HG02798 (cell line): Measurements from ENCODE around the gene PLCZ1.
"Not testable (repeated sequence)": the region's sequence is repeated elsewhere in the genome, so short reads cannot be mapped to it uniquely, and the experiment has no call there.

Experiments
- ATAC-seq: cut with Tn5 transposase; IDR thresholded peaks from one replicate; pipeline ENCODE4 v1.9.1; 2021; ENCODE audit warnings: mild to moderate bottlenecking; ENCODE audit not compliant: unreplicated experiment, poor library complexity

PLCZ1 gene

DNA sequence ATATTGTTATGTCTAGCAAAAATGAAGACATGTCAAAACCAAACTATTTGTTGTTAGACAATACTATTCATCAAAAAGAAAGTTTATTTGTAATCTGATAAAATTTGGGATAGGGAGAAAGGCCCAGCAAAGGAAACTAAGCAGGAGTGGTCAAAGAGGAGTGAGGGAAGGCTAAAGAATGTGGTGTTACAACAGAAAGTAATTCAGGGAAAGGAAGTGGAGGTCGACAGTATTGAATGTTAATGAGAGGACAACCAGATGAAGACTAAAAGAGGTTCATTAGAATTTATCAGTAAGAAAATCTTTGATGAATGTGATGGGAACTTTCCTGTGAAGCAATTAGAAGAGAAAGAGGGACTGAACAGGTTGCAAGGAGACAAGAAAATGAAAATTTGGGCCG lies 33.9 kb downstream of the PLCZ1 start:
- ATAC-seq, result no peak

- no peak for ATAC-seq
Measured at GRCh38 chr12:18703321-18703720, 34.5 kb downstream of the PLCZ1 start.

DNA sequence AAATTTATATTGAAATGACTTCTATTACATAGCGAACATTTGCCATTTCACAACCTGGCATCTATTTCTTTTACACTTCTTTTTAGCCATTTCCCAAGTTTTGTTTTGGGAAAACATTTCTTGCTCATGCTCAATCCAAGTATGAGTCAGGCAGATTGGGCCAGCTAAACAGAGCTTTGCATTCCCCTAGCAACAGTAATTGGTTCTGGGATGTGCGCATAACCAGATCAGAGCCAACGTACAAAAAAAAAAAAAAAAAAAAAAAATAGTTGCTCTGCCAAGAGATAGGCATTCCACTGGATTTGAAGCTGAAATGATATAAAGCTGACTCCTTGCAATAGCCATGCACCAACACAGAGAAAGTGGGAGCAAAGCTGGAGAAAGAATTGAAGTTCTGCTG lies 37.5 kb downstream of the PLCZ1 start:
- ATAC-seq, result no peak

- no peak for ATAC-seq
Measured at GRCh38 chr12:18696971-18697602, 40.7 kb downstream of the PLCZ1 start.

DNA sequence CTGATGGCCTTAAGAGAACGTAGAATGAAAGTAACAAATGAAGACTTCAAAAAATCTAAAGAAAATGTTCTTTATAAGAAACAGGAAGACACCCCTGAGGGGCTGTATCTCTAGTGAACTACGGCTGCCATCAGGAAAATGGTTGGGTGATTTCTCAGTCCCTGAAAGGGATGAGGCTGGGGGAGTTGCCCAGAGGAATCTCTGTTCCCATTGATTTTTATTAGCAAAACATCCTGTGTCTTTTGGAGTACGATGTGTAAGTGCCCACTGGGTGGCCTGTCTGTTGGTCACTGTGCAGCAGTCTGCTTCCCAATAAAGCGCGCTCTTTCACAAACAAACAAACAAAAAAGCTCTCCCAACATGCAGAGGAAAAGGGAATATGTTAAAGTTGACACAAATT lies 43.8 kb downstream of the PLCZ1 start:
- not testable (repeated sequence) for ATAC-seq

- ATAC-seq, result no peak
Measured at GRCh38 chr12:18690653-18691052, 47.2 kb downstream of the PLCZ1 start.

GRCh38 chr12:18689771-18690170 lies 48.0 kb downstream of the PLCZ1 start:
- ATAC-seq, result no peak

DNA sequence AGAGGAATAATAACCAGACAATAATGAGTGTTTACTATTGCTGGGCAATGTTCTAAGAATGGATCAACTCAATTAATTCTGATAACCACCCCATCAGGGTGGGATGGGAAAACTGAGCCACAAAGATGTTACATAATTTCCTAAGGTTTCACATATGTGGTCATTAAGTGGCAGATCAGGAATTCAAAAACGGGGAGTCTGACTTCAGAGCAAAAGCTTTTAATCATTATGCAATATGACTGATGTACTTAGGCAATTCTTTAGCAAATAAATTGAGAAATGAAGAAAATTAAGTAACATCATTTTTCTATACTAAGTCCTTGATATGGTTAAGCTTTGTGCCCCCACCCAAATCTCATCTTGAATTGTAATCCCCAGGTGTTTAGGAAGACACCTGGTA lies 53.4 kb downstream of the PLCZ1 start:
- no peak for ATAC-seq

DNA sequence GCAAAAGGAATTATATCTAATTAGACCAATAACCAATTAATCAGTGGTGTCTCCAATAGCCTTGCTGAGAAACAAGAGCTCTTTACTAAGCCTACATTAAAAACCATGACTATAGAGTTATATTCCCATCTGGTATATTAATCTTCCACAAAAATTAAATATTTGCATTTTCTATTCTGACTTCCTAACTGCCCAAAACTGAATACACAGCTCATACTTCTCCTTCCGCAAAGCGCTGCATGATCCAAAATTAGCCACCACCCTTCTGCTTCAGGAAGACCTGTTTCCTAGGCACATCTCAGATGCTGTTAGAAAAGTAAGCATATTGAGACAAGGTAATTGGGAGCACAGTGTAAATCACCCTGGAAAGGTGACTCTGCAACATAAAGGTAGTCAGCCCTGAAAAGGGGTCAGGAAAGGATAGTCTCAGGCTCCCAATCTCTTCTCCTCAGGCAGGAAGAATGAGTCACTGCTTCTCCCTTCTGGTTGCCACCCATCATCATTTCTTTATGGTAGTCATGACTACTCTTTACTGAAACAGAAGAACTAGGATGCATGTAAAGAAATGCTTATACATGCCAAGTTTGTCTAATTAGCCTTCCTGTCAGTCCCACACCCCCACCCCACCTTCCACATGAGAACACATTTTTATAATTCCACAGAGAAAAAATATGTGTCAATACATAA lies 54.3 kb downstream of the PLCZ1 start:
- no peak for ATAC-seq

- no peak for ATAC-seq
Measured at GRCh38 chr12:18681818-18682217, 56.0 kb downstream of the PLCZ1 start.

- no peak for ATAC-seq
Measured at GRCh38 chr12:18676996-18677588, 60.7 kb downstream of the PLCZ1 start.

DNA sequence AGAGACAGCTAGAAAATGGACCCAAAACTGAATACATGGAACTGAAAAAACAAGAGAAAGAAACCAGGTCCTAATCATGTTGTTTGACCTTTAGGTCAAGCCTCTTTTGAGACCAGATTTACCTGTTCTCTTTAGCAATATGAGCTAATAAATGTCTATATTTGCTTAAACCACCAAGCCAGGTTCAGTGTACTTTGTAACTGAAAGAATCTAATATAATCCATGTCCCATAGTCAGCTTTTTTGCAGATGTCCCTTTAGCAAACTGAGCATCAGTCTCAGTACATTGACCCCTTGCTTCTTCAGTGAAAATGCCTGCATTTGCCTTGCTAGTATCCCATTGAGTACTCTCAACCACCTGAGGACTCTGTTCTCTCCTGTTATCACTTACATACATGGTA lies 61.7 kb downstream of the PLCZ1 start:
- no peak for ATAC-seq

GRCh38 chr12:18658829-18659228 lies 79.0 kb downstream of the PLCZ1 start:
- no peak for ATAC-seq

DNA sequence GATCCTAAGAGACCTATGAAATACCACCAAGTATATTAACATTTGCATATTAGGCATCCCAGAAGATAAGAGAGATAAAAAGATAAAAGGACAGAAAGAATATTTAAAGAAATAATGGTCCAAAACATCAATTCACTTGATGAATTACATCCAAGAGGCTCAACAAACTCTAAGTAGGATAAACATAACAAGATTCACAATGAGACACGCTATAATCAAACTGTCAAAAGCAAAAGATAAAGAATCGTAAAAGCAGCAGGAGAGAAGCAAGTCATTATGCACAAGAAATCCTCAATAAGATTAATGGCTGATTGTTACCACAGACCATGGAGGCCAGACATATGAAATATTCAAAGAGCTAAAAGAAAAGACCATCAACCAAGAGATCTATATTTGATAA lies 79.6 kb downstream of the PLCZ1 start:
- no peak for ATAC-seq

- ATAC-seq, result no peak
Measured at GRCh38 chr12:18655351-18655750, 82.5 kb downstream of the PLCZ1 start.

DNA sequence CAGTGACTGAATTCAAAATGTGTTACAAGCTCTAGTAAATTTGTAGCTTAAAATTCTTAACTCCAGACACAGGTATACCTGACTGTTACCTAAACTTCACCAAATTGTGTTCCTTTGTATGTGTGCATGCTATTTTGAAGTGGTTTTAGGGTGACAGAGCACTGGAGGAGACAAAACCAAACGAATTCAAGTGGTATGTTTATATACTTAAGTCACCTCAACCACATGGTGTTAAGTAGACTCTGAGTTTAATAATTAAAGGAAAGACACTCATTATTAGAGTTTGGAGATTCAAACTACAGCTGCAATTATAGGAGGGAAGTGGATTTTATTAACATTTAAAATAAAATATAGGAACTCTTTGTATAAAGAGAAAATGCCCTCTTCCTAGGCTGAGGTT lies 84.3 kb downstream of the PLCZ1 start:
- ATAC-seq, result no peak

GRCh38 chr12:18652596-18652995 lies 85.2 kb downstream of the PLCZ1 start:
- ATAC-seq, result no peak

- no peak for ATAC-seq
Measured at GRCh38 chr12:18651525-18651924, 86.3 kb downstream of the PLCZ1 start.

- no peak for ATAC-seq
Measured at GRCh38 chr12:18646286-18646890, 91.4 kb downstream of the PLCZ1 start.

GRCh38 chr12:18644564-18644963 lies 93.2 kb downstream of the PLCZ1 start:
- ATAC-seq, result no peak

- no peak for ATAC-seq
Measured at GRCh38 chr12:18643681-18644080, 94.1 kb downstream of the PLCZ1 start.
